Measurements from ENCODE around the gene POTEB3.
"Not testable (repeated sequence)": the region's sequence is repeated elsewhere in the genome, so short reads cannot be mapped to it uniquely, and the experiment has no call there.

The POTEB3 gene

DNA sequence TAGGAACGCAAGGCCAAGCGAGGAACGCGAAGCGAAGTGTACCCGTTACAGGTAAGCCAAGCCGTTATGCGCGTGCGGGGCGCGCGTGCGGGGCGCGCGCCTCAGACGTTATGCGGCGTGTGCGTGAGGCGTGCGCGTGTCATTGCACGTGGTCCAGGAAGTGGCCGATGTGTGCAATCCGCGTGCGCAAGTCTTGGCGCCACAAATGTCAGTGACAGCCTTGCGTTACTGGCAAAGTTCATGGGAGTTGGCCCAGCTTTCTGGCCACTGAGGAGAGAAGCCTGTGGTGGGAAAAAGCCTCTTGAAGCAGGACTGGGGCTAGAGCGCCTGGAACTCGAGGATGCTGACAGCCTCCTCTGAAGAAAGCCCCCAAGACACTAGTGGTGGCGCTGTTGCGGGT is at the start of gene POTEB3:
POTEB3 (minus strand) TSS at position 101 of the 400 bp plus-strand sequence. CDS start 488 bp downstream, outside the sequence.
- H3K4me3 ChIP-seq (ENCODE audit: low read depth, low read length); in situ Hi-C loops (cut with HindIII; ENCODE audit: low sequenced_read_pairs); DNase-seq (ENCODE audit: low read depth, low spot score): not testable (repeated sequence)

DNA sequence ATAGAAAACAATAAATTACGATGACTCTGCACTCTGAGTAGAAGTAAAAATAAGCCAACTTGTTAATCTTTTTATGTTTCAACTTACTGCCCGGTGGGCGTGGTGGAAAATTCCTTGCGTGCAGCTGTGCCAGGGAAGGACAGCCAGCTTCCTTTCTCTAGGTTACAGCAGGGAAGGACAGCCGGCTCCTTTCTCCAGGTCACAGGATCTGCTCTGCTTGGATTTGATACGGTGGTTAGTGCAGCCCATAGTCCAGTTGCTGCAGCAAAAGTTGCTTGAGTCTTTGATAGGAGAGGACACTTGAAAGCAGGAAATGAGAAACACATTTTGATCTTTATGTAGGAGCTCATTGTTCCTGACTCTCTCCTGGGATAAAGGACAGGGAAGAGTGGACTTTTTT is 13.4 kb upstream of the POTEB3 start:
- in situ Hi-C loops (cut with HindIII; ENCODE audit: low sequenced_read_pairs); DNase-seq (ENCODE audit: low read depth, low spot score); H3K4me3 ChIP-seq (ENCODE audit: low read depth, low read length): not testable (repeated sequence)

DNA sequence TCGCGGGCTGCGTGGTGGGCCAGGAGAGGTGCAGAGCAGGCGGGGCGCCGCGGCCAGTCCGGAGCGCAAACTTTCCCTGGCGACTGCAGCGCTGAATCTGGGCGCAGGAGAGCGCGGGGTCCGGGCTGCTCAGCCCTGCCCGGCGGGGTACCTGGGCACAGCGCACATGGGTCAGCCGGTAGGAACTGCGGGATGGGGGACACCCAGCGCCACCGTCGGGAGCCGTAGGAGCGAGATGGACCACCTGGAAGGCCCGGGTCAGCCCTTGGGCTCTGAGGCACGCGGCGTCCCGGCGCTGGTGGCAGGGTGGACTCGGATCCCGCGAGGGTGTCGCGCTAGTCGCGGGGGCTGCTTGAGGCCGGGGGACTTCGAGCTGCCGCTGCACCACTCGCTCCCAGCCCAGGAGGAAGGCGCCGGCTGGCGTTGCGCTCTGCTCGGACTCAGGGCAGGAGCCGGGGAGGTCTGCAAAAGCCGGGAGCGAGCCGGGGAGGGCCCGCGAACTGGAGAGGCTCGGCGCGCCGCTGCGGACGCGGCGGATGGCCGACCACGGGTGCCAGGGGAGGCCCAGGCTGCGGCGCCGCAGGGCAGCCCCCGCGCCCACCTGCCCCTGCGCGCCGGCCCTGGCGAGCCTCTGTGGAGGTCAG is 11.7 kb upstream of the POTEB3 start:
- H3K4me3 ChIP-seq (ENCODE audit: low read depth, low read length); in situ Hi-C loops (cut with HindIII; ENCODE audit: low sequenced_read_pairs); DNase-seq (ENCODE audit: low read depth, low spot score): not testable (repeated sequence)

DNA sequence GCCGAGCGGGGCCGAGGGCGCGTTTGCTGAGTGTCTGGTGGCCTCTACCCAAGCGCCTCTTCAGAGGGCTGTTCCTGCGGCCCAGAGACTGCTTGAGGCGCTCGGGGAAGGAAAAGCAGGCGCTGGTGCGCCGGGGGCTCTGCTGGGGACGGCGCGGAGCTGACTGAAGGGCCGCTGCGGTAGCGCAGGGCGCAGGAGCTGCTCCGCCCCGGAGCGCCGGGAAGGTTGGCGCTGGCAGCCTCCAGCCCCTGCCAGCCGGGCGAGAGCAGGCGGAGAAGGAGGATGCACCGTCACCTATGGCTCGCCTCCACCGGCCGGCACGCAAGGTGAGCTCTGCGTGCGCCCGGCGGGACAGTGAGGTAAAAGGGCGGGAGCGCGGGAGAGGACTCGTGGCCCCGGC is 11.2 kb upstream of the POTEB3 start:
- in situ Hi-C loops (cut with HindIII; ENCODE audit: low sequenced_read_pairs): not testable (repeated sequence)

DNA sequence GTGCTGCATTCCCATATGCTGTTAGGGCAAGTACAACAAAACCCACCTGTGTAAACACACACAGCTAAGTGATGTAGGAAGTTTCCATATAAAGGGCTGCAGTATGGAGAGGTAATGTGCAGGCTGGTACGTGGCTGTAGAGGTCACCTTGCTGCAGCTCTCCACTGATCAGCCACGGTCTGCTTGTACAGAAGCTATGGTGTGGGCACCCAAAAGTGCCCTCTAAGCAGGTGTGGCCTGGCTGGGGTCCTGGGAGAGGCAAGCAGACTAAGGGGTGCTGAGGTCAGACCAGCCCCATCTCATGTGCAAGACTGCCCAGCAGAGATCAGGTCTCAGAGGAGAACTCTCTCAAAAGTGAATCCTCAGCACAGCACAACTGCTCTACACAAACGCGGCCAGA is 32.9 kb downstream of the POTEB3 start:
- in situ Hi-C loops (cut with HindIII; ENCODE audit: low sequenced_read_pairs); H3K4me3 ChIP-seq (ENCODE audit: low read depth, low read length); DNase-seq (ENCODE audit: low read depth, low spot score): not testable (repeated sequence)

More for the DNA sequence above, 11.2 kb upstream of the POTEB3 start:
- H3K4me3 ChIP-seq (ENCODE audit: low read depth, low read length); DNase-seq (ENCODE audit: low read depth, low spot score): not testable (repeated sequence)

GRCh38 chr15:21401531-21401930 is 38.8 kb downstream of the POTEB3 start:
- in situ Hi-C loops (cut with HindIII; ENCODE audit: low sequenced_read_pairs); DNase-seq (ENCODE audit: low read depth, low spot score); H3K4me3 ChIP-seq (ENCODE audit: low read depth, low read length): not testable (repeated sequence)

DNA sequence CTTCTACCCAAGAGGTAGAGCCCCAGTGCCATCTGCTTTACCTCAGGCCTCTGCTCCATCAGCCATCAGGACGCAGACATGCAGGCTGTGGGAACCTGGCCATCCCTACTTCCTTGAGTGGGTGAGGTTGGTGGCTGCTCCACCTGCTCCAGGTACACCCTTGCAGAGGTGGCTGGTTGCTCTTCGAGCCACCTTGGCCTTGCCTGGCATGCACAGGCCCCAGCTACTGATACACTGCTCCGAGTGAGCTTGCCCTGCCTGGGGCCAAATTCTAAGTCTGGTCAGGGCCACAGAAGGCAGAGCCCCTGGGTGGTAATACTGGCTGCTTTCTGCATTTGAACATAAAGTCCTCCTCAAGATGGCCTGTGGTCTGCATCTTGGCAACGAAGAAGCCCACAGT is 41.2 kb downstream of the POTEB3 start:
- H3K4me3 ChIP-seq (ENCODE audit: low read depth, low read length); in situ Hi-C loops (cut with HindIII; ENCODE audit: low sequenced_read_pairs); DNase-seq (ENCODE audit: low read depth, low spot score): not testable (repeated sequence)

GRCh38 chr15:21398511-21398910 is 41.8 kb downstream of the POTEB3 start:
- H3K4me3 ChIP-seq (ENCODE audit: low read depth, low read length); in situ Hi-C loops (cut with HindIII; ENCODE audit: low sequenced_read_pairs); DNase-seq (ENCODE audit: low read depth, low spot score): not testable (repeated sequence)

DNA sequence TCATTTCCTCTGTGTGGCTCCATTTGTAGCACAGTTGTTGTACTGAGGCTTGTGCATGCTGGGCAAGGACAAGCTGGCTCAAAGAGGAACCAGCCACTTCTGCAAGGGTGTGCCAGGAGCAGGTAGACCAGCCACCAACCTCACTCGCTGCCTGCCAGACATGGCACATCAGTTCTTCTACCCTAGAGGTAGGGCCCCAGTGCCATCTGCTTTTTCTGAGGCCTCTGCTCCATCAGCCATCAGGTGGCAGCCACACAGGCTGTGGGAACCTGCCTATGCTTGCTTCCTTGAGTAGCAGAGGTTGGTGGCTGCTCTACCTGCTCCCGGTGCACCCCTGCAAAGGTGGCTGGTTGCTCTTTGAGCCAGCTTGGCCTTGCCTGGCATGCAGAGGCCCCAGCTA is 42.6 kb downstream of the POTEB3 start:
- DNase-seq (ENCODE audit: low read depth, low spot score); H3K4me3 ChIP-seq (ENCODE audit: low read depth, low read length); in situ Hi-C loops (cut with HindIII; ENCODE audit: low sequenced_read_pairs): not testable (repeated sequence)

GRCh38 chr15:21397186-21397585 is 43.1 kb downstream of the POTEB3 start:
- DNase-seq (ENCODE audit: low read depth, low spot score); H3K4me3 ChIP-seq (ENCODE audit: low read depth, low read length); in situ Hi-C loops (cut with HindIII; ENCODE audit: low sequenced_read_pairs): not testable (repeated sequence)

DNA sequence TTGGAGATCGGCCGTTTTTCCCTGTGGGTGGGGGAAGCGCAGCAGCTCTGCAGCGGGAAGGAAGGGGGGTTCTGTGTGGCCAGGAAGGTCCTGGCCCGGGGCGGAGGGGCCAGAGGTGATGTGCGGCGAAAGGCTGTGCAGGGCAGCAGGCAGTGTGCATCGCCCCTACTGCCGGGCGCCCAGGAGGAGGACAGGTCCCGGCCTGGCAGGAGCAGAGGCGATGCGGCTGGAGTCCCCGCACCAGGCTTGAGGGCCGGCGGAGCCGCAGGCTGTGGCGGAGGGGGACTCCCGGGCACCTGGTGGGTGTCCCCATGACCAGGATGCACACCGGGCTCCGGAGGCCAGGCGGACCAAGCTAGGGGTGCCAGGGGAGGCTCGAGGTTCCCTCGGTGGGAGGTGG is 54.3 kb downstream of the POTEB3 start:
- in situ Hi-C loops (cut with HindIII; ENCODE audit: low sequenced_read_pairs); H3K4me3 ChIP-seq (ENCODE audit: low read depth, low read length); DNase-seq (ENCODE audit: low read depth, low spot score): not testable (repeated sequence)

GRCh38 chr15:21383866-21384485 is 56.3 kb downstream of the POTEB3 start:
- DNase-seq (ENCODE audit: low read depth, low spot score); in situ Hi-C loops (cut with HindIII; ENCODE audit: low sequenced_read_pairs); H3K4me3 ChIP-seq (ENCODE audit: low read depth, low read length): not testable (repeated sequence)

DNA sequence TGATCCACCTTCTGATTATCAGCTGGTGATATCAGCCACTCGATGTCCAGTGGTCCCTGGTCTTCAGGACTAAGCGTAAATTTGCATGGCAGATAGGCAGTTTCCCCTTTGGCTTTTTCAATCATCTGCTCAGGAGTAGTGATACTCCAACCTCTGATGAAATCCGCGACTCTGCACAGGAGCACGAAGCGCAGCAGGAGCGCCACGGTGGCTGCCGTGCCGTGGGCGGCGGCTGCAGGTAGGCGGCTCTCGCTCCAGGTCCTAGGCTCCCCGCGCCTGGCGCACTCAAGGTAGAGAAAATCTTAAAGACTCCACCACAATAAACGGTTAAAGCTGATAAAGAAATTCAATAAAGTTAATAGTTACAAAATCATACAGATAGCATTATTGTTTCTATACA is 66.6 kb downstream of the POTEB3 start:
- in situ Hi-C loops (cut with HindIII; ENCODE audit: low sequenced_read_pairs); DNase-seq (ENCODE audit: low read depth, low spot score); H3K4me3 ChIP-seq (ENCODE audit: low read depth, low read length): not testable (repeated sequence)

GRCh38 chr15:21369177-21369576 is 71.1 kb downstream of the POTEB3 start:
- H3K4me3 ChIP-seq (ENCODE audit: low read depth, low read length); DNase-seq (ENCODE audit: low read depth, low spot score); in situ Hi-C loops (cut with HindIII; ENCODE audit: low sequenced_read_pairs): not testable (repeated sequence)

DNA sequence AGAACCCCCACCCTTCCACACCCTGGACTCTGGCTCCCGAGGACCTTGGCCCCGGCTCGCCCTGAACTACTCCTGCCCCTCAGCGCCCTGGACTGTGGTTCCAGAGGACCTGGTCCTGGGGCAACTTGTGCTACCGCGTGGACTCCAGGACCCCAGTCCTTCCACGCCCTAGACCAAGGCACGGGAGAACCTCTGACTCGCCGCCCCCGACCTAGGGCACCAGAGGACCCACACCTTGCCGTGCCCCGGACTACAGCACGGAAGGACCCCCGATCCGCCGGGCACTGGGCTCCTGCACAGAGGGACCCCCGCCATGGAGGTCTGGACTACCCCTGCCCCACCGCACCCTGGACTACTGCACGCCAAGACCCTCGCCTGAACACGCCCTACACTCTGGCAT is 71.7 kb downstream of the POTEB3 start:
- DNase-seq (ENCODE audit: low read depth, low spot score); H3K4me3 ChIP-seq (ENCODE audit: low read depth, low read length); in situ Hi-C loops (cut with HindIII; ENCODE audit: low sequenced_read_pairs): not testable (repeated sequence)
